DLD1 (cell line): Measurements from ENCODE around the gene CHAMP1.

Source experiments
- in situ Hi-C: cut with HindIII; loops from 2 replicates; pipeline ENCODE4 v1.10.0; 2017; ENCODE audit warnings: low sequenced_read_pairs

The CHAMP1 gene

DNA sequence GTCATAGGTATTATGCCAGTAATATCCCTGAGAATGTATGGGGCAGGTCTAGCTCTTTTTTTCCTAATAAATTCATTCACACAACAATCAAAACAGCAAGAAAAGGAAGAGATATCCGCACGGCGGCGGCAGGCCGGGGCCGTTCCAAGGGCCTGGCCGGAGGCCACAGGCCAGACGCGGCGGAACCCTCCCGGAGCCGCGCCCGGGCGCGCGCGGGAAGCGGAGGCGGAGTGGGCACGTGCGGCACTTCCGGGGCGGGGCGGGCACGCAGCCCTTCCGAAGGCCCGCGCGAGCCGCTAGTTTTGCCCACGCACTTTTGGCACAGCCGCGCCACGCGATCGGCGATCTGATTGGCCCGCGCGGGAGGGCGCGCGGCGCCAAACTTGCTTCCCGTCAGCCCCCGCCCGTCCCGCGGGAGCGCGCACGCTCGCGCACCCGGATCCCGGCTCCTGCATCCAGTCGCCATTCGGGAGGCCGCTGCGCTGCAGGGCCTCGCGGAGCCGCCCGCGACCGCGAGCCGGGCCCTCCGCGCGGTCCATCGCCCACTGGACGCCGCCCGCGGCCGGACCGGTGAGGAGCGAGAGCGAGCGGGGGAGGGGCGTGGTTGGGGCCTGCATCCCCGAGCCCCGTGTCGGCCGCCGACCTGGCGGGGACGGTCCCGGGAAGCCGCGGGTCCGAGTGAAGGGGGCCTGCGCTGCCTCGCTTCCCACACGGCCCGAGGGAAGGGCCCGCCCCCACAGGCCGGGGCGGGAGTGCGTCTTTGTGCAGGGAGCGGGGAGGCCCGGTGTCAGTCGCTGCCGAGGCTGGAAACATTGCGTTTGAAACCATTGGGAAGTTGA is at the start of gene CHAMP1:
Gene CHAMP1, plus strand, starts transcription at position 430 of the 839 bp plus-strand sequence. CDS start 9,340 bp downstream, outside the sequence.
- in situ Hi-C loops: no loop called here

GRCh38 chr13:114264886-114265611 is 49.3 kb upstream of the CHAMP1 start:
- in situ Hi-C loops: no loop called here

GRCh38 chr13:114266241-114266640 is 48.1 kb upstream of the CHAMP1 start:
- in situ Hi-C loops: no loop called here

DNA sequence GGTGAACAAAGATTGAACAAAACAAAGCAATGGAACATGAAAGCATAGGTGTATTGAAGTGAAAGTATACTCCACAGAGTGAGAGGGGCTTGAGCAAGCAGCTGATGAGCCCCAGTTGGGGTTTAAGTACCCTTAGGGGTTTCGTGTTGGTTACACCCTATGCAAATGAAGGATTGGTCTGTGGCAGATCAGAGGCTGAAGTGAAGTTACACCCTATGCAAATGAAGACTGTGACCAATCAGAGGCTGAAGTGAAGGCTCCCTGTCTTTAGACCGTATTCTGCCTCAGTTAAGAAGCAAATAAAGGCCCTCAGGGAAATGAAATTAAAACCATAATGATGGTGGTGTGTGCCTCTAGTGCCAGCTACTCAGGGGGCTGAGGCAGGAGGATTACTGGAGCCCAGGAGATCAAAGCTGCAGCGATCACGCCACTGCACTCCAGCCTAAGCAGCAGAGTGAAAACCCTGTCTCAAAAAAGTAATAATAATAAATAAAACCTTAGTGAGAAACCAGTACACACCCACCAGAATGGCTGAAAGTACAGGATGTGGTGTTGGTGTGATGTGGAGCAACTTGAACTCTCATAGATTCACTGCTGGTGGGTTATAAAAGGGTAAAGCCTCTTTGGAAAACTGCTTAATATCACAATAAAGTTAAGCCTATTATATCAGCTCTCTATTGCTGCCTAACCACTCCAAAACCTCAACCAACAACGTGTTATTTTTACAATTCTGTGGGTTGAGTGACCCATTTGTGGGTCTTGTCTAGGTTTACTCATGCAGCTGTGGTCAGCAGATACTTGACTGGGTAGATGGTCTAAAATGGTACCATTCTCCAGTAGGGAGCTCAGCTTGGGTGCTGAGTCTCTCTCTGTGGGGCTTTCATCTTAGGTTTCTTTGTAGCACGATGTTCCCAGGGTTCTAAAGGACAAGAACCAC is 45.7 kb upstream of the CHAMP1 start:
- in situ Hi-C loops: no loop called here

DNA sequence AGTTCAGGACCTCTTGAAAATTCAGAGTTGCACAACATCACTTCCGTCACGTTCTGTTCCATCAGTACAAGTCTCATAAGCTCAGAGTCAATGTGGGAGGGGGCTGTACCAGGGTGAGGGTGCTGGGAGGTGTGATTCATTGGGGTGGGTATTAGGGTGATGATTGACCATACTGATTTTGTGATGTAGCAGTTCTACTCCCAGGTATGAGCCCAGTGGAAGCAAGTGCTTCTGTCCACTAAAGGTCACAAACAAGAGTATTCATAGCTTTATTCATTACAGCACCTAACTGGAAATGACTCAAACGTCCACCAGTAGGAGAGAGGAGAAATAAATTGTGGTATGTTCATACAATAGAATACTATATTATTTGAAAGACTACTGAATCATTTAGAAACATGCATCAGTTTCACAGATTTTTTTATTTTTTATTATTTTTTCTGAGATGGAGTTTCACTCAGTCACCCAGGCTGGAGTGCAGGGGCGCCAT is 45.0 kb upstream of the CHAMP1 start:
- in situ Hi-C loops: no loop called here

- in situ Hi-C loops: no loop called here
Measured at GRCh38 chr13:114272977-114273376, 41.3 kb upstream of the CHAMP1 start.

DNA sequence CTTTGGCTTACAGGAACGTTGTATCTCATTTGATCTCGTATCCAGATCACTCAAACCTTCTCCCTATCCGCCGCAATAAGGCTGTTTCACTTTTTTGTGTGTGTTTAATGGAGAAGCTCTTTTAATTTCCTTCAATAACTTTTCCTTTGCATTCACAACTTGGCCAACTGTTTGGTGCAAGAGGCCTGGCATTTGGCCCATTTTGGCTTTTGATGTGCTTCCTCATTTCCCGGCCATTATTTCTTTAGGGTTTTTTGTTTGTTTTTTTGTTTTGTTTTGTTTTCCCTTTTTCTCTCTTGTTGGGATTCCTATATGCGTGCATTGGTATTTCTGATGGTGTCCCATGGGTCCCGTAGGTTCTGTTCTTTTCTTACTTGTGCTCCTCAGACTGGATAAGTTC is 39.0 kb upstream of the CHAMP1 start:
- in situ Hi-C loops: no loop called here

GRCh38 chr13:114279146-114279545 is 35.2 kb upstream of the CHAMP1 start:
- in situ Hi-C loops: no loop called here

DNA sequence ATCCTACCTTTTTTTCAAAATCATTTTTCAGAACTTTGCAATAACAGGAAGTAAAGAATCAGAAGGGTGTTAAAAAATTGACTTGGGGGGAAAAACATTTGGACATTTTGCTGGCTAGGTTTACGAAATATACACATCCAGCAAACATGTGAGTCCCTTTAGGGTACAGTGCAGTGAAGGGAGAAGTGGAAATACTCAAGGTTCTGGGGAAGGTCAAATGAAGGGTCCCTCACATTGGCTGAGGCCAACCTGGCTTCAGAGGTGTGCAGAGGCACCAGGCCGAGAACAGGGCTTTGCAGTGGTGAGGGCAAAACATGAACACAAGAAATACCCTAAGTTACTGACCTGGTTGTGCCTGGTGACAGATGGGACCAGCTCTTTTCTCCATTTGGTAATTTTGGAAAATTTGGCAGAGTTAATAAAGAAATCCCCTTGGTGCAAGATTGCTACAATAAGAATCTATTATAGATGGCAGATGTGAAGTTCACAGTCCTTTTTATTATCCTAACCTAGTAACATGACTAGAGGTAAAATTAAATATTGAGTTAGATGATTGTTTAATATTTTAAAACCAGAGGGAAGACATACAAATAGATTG is 34.4 kb upstream of the CHAMP1 start:
- in situ Hi-C loops: no loop called here

GRCh38 chr13:114281351-114282040 is 32.8 kb upstream of the CHAMP1 start, which contains the start of gene UPF3A:
Gene UPF3A, plus strand, starts transcription at chr13:114281601. Its CDS starts 39 bp downstream, at chr13:114281640.
- in situ Hi-C loops: no loop called here

DNA sequence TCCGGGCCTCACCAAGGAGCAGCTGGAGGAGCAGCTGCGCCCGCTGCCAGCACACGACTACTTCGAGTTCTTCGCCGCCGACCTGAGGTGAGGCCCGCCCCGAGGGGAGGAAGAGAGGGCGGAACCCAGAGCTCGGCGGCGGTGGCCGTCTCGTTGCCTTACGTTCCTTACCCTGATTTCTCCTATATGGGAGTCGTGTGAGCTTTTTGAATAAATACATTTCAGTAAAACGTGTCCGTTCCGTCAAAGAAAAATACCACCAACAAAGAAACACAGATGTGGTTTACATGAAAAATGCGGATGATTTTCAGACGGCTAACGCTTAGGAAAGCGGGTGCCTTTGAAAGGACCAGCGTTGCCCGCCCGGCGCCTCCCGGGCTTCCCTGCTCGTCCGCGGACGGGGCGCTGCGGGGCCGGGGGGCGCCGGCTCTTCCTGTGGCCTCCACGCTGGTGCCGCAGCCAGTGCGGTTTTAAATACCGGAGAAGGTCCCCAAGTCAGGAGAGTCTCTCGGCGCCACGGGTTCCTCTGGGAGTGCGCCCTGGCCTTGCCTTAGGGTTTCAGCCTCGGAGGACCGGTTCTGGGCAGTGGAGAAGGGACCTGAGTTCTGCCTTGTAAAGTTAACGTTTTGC is 32.1 kb upstream of the CHAMP1 start:
- in situ Hi-C loops: no loop called here

DNA sequence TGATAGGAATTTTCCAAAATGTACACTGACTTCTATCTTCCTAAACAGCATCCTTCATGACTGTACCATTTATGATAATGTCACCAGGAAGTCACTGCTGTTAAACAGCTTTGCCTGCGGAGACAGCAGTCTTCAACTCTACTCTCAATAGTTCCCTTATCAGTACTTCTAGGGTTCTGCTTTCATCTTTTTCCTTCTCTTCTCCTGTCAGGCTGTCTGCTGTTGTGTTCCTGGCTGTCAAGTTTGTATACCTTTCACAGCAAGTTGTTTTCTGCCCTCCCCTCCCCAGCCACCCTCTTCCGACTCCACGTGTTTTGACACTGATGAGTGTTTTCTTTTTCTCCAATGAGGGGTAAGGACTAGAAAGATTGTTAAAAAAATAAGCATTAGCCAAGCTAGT is 30.7 kb upstream of the CHAMP1 start:
- in situ Hi-C loops: no loop called here

DNA sequence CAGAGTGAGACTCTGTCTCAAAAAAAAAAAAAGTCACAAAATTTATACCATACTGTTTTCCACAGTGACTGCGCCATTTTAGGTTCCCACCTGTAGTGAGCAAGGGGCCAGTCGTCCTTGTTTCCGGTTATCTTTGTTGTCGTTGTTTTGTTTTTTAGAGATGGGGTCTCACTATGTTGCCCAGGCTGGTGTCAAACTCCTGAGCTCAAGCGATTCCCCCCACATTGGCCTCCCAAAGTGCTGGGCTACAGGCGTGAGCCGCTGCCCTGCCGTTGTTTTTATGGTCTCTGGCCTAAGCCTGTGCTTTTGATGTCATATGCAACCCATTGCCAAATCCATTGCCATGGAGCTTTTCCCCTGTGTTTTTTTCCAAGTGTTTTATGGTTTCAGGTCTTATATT is 29.6 kb upstream of the CHAMP1 start:
- in situ Hi-C loops: no loop called here

GRCh38 chr13:114285166-114285808 is 29.0 kb upstream of the CHAMP1 start:
- in situ Hi-C loops: no loop called here

- in situ Hi-C loops: no loop called here
Measured at GRCh38 chr13:114286808-114287207, 27.5 kb upstream of the CHAMP1 start.

GRCh38 chr13:114288157-114288591 is 26.1 kb upstream of the CHAMP1 start:
- in situ Hi-C loops: no loop called here

GRCh38 chr13:114296448-114296847 is 17.9 kb upstream of the CHAMP1 start:
- in situ Hi-C loops: no loop called here

- in situ Hi-C loops: no loop called here
Measured at GRCh38 chr13:114296902-114297301, 17.4 kb upstream of the CHAMP1 start.

DNA sequence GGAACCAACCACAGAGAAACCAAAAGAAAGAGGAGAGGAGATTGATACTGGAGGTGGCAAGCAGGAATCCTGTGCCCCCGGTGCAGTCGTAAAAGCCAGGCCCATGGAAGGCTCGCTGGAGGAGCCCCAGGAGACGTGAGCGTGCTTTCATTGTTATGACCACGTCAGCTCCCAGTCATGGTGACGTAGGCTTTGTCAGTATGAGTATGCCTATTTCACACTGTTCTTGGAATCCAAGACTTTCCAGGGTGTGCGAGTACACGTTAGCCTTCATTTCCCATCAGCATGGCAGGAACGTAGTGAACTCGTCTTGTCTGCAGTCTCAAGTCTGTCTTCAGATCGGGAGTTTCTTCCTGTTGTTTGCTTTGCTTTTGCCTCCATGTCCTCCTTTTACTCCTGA is 15.4 kb upstream of the CHAMP1 start:
- in situ Hi-C loops: no loop called here
